GM18517 (cell line): ENCODE data around the gene PTPN20.
"Not testable (repeated sequence)": the region's sequence is repeated elsewhere in the genome, so short reads cannot be mapped to it uniquely, and the experiment has no call there.

ENCODE experiments used
- ATAC-seq: cut with Tn5 transposase; IDR thresholded peaks from one replicate; pipeline ENCODE4 v1.9.1; 2021; ENCODE audit warnings: mild to moderate bottlenecking, moderate library complexity; ENCODE audit not compliant: unreplicated experiment

The PTPN20 gene

GRCh38 chr10:46952540-46952939 is 41.3 kb downstream of the PTPN20 start:
- ATAC-seq = not testable (repeated sequence)

GRCh38 chr10:46960742-46961141 is 49.5 kb downstream of the PTPN20 start:
- not testable (repeated sequence) for ATAC-seq

GRCh38 chr10:46963356-46963755 is 52.1 kb downstream of the PTPN20 start:
- not testable (repeated sequence) for ATAC-seq

DNA sequence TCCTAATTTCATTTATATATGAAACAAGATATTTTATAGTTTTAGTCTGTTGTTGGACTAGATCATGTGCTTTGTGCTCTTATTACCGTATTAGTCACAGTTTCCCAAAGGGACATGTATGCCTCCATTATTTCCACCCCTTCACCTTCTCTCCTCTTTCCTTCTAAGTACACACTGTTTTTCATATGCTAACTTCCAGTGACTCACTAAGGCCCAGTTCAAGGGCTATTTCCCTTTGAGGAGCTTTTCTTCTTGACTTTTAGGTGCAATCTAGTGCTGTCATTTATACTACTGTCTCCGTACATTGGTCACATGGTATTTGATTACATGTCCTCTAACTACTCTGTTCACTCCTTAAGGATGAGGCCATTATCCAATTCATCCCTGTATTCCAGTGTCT is 55.8 kb downstream of the PTPN20 start:
- not testable (repeated sequence) for ATAC-seq

DNA sequence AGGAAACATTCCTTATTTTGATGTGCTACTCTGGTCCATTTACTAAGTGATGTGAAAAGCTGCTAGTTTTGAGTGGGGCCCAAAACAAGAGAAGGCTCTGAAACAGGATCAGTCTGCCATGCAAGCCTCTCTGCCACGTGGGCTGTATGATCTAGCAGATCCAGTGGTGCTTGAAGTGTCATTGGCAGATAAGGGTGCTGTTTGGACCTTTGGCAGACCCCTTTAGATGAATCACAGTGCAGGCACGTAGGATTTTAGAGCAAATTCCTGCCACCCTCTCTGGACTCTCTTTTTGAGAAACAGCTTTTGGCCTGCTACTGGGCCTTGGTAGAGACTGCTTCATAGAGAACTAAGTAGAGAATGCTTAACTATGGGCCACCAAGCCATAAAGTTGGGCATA is 69.0 kb downstream of the PTPN20 start:
- not testable (repeated sequence) for ATAC-seq

DNA sequence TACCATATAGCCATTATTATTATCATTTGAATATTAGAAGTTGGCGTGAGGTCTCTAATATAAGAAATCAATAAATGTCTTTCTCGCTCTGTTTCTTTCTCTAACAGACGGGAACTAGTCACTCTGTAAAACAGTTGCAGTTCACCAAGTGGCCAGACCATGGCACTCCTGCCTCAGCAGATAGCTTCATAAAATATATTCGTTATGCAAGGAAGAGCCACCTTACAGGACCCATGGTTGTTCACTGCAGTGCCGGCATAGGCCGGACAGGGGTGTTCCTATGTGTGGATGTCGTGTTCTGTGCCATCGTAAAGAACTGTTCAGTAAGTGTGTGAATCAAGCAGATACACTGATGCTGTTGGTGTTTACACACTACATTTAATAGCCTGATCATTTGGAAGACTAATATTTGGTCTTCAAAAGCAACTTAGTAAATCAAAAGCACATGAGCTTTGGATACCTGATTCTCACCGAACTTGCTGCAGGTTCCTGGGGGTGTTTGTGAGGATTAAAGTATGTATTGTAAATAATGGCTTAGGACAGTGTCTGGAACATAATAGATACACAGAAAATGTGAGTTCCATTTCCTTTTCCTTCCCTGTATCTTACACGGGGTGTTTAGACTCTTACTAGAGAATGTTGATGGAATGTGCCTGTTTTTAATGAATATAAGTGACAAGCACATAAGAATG is 76.2 kb downstream of the PTPN20 start:
- peak; percentile 94 for ATAC-seq

DNA sequence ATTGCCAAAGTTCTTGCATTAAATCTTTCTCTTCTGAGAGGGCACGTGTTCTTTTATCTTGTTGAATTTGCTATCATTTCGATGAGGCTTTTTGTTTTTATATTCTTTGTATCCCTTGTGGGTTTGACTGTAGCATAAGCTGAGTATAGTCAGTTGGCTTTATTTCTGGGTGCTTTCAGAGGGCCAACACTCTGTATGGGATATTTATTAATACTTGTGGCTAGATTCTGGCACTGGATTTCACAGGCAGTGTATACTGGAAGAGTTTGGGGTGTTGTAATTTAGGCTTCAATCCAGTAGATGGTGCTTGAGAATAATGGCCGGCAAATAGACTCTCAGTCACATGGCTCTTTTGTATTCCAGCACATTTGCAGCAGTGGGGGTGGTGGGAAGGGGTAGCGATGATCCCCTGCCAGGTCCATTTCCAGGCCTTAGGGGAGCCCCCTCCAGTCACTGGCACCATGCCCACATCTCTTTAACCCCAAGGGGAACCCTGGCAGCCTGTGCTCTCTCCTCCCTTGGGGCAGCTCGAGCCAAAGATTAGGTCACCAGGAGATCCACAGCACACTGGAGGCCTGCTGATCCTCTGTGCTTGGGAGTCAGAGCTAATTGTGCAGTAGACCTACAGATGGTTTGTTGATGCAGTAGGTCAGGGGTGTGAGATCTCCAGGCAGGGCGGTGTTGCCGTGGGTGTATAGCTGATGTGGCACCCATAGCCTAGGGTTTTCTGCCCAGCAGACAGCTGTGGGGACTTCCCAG is 81.8 kb downstream of the PTPN20 start:
- ATAC-seq = no peak

- no peak for ATAC-seq
Measured at GRCh38 chr10:46995234-46995633, 84.0 kb downstream of the PTPN20 start.

- ATAC-seq = no peak
Measured at GRCh38 chr10:46998192-46998591, 87.0 kb downstream of the PTPN20 start.

- ATAC-seq = no peak
Measured at GRCh38 chr10:46998595-46998994, 87.4 kb downstream of the PTPN20 start.

DNA sequence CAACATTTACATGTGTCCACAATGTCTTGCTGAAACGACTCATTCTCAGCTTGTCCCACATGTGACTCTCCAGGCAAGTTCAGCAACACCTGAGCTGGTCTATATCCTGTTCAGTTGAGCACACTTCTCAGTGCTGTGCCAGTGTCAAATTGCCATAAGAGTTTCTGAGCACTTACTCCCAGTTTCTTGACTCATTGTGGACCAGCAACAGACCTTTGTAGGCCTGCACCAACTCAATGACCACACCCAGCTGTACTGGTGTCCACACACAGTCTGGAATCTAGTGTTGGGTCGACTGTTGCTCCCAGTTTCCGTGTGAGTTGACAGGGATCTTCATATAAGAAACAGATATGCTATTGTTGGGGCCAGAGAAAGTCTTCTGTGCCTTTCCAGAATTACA is 88.0 kb downstream of the PTPN20 start:
- no peak for ATAC-seq

DNA sequence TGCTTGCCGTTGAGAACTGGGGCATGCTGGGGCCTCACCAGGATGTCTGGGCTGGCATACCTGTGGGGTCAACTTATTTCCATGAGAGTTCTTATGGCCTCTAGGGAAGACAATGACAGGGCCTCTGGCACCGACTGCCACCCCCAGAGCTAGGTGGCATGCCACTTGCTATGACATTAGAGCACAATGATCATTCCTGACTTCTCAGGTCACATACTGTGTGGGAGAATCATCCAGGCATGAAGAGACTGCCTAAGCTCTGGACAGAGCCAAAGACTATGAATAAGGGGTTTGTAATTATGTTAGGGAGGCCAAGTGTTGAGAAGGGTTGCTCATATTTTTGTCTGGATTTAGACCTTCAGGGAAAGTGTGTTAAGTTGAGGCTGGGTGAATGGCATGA is 97.5 kb downstream of the PTPN20 start:
- ATAC-seq = no peak

- ATAC-seq = no peak
Measured at GRCh38 chr10:47009215-47009838, 98.1 kb downstream of the PTPN20 start.

DNA sequence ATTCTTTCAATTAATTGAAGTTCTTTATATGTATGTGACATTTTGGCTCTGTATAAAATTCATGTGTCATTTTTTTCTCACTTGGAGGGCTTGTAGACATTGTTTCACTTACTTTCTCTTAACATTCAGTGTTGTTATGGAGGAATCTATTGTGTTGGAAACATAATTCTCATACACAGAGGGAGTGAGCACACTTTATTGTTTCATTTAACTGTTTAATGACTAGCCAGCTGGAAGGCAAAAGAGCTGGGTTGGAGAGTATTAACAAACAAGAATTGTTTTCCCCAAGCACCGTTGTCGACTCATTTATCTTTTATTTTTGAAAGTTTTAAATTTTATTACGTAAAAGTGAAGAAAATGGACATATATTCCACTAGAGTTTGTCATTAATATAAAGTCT is 98.8 kb downstream of the PTPN20 start:
- no peak for ATAC-seq

DNA sequence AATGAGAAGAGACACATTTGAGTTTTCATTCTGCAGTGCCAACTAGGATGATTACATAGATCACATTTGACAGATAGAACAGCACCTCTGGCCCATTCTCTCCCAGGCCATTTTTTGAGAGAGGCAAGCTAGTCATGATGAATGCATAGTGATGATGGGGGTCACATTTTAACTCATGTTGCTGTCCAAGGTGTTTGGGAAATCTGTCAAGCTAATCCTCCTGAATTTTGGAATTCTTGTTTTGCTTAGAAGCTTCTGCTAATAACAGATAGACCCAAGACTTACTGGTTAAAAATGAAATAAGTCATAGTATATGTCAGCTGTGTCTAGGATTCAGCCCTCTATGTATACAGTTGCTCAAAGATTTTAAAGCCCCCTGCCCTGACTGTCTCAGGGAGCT is 101.0 kb downstream of the PTPN20 start:
- no peak for ATAC-seq

DNA sequence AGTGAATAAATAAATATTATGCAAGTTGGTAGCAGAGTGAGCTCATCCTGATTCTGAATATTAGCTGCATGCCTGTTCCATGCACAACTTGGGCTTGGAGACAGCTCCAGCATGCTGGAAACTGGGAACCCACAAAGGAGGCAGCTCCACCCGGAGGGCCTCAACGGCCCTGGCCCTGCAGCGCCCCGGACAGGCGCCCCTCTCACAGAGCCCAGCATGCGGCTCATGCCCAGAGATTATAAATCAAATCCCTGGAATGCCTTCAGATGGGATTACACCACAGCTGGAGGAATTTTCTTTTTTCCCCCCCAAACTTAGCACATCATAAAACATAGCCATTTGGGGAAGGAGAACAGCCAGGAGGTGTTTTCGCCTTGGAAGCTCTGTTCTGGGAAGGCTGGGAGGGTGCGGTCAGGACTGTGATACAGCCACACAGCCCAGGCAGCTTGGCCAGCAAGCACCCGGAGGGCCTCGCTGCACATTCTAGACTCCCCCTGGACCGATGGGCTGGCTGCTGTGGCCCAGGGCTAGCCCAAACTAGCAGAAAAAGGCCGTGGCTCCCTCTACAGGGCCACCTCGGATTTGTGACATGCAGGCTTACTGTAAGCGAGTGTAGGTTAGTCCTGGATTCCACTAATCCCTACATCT is 102.4 kb downstream of the PTPN20 start:
- no peak for ATAC-seq

- ATAC-seq = no peak
Measured at GRCh38 chr10:47015404-47015803, 104.2 kb downstream of the PTPN20 start.

- no peak for ATAC-seq
Measured at GRCh38 chr10:47016564-47016963, 105.3 kb downstream of the PTPN20 start.

DNA sequence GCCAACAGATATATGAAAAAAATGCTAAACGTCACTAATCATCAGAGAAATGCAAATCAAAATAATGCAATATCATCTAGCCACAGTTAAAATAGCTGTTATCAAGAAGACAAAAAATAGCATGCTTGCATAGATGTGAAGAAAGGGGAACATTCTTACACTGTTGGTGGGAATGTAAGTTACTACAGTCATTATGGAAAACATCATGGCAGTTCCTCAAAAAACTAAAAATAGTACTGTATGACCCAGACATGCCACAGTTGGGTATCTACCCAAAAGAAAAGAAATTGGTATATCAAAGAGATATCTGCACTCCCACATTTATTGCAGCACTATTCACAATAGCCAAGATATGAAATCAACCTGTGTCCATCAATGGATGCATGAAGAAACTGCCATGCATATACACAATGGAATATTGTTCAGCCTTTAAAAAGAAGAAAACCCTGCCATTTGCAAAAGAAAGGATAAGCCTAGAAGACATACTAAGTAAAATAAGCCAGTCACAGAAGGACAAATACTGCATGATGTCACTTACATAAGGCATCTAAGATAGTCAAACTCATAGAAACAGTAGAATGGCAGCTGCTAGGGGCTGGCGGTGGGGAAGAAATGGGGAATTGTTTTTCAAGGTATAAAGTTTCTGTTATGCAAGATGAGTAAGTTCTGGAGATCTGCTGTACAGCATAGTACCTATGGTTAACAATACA is 107.0 kb downstream of the PTPN20 start:
- ATAC-seq = no peak

DNA sequence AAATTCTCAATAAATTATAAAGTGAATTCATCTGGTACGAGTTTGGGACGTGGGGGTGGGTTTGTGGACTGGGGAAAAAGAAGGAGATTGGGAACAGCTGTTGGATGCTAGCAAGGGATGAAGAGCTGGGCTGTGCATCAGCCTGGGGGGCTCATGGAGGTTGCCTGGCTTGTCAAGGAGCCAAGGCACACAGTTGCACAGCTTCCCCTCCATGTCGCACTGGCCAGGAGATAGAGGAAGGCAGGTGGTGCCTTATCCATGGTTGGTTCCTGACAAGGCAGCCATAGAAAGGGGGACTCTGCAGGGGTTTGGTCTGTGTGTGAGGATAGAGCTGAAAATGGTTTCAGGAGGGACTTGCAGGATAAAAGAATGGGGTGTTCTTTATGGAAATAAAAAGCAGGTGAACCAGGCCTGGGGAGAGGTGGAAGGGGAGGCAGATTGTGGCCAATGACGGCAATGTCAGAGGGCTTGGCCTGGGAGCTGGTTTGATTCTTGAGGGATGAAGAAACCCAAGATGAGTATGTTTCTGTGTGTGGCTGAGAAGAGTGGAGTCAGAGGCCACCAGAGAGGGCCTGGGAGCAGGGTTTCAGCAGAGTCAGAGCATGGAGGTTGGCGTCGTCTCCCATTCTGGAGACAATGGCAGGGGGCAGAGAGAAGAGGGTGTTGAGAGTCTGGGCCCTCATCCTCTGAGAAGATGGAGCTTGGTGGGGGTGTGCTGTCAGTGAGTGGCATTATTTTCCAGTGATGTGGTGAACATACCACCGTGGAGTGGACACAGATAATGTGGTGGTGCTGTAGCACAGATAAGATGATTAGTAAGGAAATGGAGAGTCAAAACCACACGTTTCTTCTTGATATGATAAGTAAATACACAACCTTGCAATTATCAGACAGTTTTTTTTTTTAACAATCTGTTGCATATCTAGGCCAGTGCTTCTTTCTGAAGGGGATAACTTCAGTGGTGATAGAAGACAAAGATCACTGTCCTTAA is 108.2 kb downstream of the PTPN20 start:
- ATAC-seq = no peak
